Esophagus squamous epithelium (tissue), 4 donors: ENCODE data around the gene COCH.

Experiments used
- CTCF ChIP-seq, 6 experiments: fragments of 450-650 bp in 4 of 6; fragments of 200-600 bp in 2 of 6; sonication (generic) in 2 of 6; IDR thresholded peaks; one replicate each; pipeline ENCODE4 v1.5.1; 2016 to 2019; ENCODE audit warnings: antibody characterized with exemption in 6 of 6, mild to moderate bottlenecking in 4 of 6, moderate library complexity in 4 of 6
- POLR2A ChIP-seq, 4 donors: fragments of 450-650 bp; IDR thresholded peaks; one replicate each; pipeline ENCODE4 v1.6.1; 2017; ENCODE audit warnings: antibody characterized with exemption in 4 of 4, mild to moderate bottlenecking in 4 of 4, moderate library complexity in 3 of 4

GRCh38 chr14:30888480-30889243, 14.3 kb downstream of the COCH start:
- TF ChIP-seq CTCF (IDR thresholded peaks at IDR 0.05): no peak
- TF ChIP-seq POLR2A (IDR thresholded peaks at IDR 0.05): no peak
